HL-60 (cell line): ENCODE data around the gene LMBR1.

Experiments
- DNase-seq, 2 experiments: peaks; one replicate each; pipeline ENCODE4 v3.0.0-alpha.2; 2010 to 2020; ENCODE audit warnings: low read depth in 1 of 2, low spot score in 1 of 2
- H3K27ac ChIP-seq: fragments of 250-450 bp; sonication (Bioruptor Pico); replicated peaks from 2 replicates; pipeline ENCODE4 v1.5.1; 2020; ENCODE audit warnings: mild to moderate bottlenecking, moderate library complexity
- H3K27me3 ChIP-seq: fragments of 250-450 bp; sonication (Bioruptor Pico); 2 replicates; pipeline ENCODE4 v1.5.1; 2021; ENCODE audit warnings: mild to moderate bottlenecking, moderate library complexity; ENCODE audit not compliant: insufficient read depth, poor library complexity, severe bottlenecking
- H3K4me3 ChIP-seq: replicated peaks from 2 replicates; pipeline ENCODE4 v1.5.1; 2011; ENCODE audit warnings: mild to moderate bottlenecking, control low read depth, low read length; ENCODE audit not compliant: insufficient read depth
- CTCF ChIP-seq: IDR thresholded peaks from one replicate; pipeline ENCODE4 v1.5.1; 2011; ENCODE audit warnings: low read length, control low read depth, inconsistent platforms; ENCODE audit not compliant: insufficient read depth
- GABPA ChIP-seq: IDR thresholded peaks from 2 replicates; pipeline ENCODE4 v1.6.1; 2012; ENCODE audit warnings: low read depth
- POLR2AphosphoS5 ChIP-seq: IDR thresholded peaks from 2 replicates; pipeline ENCODE4 v1.6.1; 2012; ENCODE audit warnings: low read depth
- REST ChIP-seq: IDR thresholded peaks from 2 replicates; pipeline ENCODE4 v1.6.1; 2012; ENCODE audit warnings: low read depth; ENCODE audit not compliant: insufficient replicate concordance
- SPI1 ChIP-seq: IDR thresholded peaks from 2 replicates; pipeline ENCODE4 v1.6.1; 2012; ENCODE audit warnings: low read depth, mild to moderate bottlenecking, borderline replicate concordance

The LMBR1 gene

DNA sequence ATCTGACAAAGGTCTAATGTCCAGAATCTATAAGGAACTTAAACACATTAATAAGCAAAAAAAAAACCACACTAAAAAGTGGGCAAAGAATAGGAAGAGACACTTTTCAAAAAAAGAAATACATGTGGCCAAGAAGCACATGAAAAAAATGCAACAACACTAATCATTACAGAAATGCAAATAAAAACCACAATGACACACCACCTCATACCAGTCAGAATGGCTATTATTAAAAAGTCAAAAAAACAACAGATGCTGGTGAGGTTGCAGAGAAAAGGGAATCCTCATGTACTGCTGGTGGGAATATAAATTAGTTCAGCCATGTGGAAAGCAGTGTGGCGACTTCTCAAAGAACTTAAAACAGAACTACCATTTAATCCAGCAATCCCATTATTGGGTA lies 119.0 kb downstream of the LMBR1 start:
- no peak for DNase-seq
- no peak overlapping the region for H3K4me3 ChIP-seq
- H3K27me3 ChIP-seq, result no peaks in the 10 kb centered on the region
- no peak overlapping the region for H3K27ac ChIP-seq
- TF ChIP-seq REST (no peak), SPI1 (no peak), POLR2AphosphoS5 (no peak), CTCF (no peak), GABPA (no peak)

DNA sequence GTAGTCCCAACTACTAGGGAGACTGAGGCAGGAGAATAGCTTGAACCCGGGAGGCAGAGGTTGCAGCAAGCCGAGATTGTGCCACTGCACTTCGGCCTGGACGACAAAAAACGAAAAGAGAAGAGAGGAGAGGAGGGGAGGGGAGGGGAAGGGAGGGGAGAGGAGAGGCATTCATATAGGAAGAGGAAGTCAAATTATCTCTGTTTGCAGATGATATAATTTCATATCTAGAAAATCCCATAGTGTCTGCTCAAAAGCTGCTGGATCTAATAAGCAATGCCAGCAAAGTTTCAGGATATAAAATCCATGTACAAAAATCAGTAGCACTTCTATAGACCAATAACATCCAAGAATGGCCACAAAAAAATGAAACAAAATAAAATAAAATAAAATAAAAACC lies 120.3 kb downstream of the LMBR1 start:
- TF ChIP-seq REST (no peak), SPI1 (peak; percentile 64; the same call in 1 of the 2 replicates)
- Histone ChIP-seq H3K4me3 (no peak overlapping the region), H3K27ac (no peak overlapping the region), H3K27me3 (no peaks in the 10 kb centered on the region)
- DNase-seq, result peak in 1 of 2 experiments; percentile 33

DNA sequence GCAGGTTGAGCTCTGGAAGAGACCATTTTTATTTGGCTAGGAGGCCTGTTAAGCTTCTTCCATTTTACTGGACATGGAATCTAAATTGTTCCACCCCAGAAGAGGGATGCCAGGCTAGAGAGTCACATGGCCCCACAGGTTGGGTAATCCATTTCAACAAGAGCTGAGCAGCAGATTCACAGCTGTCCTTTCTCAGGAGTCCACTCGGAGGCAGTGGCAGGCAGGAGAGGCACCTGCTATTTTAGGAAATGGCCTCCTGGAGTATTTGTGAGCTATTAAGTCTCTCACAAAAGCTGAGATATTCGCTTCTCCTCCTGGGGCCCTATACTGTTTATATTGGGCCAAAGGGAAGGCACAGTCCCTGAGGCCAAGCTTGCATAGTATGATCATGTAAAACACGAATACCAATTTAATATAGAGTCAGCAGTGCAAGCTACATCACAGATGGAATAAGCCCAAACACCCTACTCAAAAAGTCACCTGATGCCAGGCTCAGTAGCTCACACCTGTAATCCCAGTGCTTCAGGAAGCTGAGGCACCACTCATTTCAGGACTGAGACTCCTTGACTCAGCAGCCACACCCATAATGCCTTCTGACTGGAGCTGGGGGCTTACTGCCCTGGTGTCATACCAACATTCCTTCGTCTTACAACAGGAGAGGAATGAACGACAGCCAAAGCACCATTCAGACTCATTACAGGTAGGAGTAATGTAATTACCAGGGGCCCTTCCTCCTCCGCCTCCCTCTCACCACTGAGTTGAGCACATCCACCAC lies 124.1 kb downstream of the LMBR1 start:
- peak in 1 of 2 experiments; percentile 5 for DNase-seq
- TF ChIP-seq REST (no peak), CTCF (no peak), POLR2AphosphoS5 (no peak), GABPA (no peak), SPI1 (no peak)

More for the DNA sequence above, 124.1 kb downstream of the LMBR1 start:
- Histone ChIP-seq H3K27me3 (no peaks in the 10 kb centered on the region), H3K4me3 (no peak overlapping the region), H3K27ac (no peak overlapping the region)
